Raji (cell line): ENCODE results near the gene SOX18.

Source experiments
- POLR2A ChIP-seq: IDR thresholded peaks from 2 replicates; pipeline ENCODE4 v1.6.1; 2011; ENCODE audit warnings: low read depth, low read length, control low read depth; ENCODE audit not compliant: insufficient read depth

Gene SOX18

GRCh38 chr20:64049060-64049877, at the start of gene SOX18:
SOX18 (minus strand) TSS chr20:64049639; CDS start chr20:64049516, 123 bp downstream.
- TF ChIP-seq POLR2A, result no peak

DNA sequence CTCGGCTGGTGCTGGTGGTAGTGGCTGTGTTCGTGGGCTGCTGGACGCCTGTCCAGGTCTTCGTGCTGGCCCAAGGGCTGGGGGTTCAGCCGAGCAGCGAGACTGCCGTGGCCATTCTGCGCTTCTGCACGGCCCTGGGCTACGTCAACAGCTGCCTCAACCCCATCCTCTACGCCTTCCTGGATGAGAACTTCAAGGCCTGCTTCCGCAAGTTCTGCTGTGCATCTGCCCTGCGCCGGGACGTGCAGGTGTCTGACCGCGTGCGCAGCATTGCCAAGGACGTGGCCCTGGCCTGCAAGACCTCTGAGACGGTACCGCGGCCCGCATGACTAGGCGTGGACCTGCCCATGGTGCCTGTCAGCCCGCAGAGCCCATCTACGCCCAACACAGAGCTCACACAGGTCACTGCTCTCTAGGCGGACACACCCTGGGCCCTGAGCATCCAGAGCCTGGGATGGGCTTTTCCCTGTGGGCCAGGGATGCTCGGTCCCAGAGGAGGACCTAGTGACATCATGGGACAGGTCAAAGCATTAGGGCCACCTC, 49.1 kb upstream of the SOX18 start:
- no peak for TF ChIP-seq POLR2A

- no peak for TF ChIP-seq POLR2A
Observed at GRCh38 chr20:64096535-64096934, 47.1 kb upstream of the SOX18 start.

GRCh38 chr20:64095927-64096326, 46.5 kb upstream of the SOX18 start:
- no peak for TF ChIP-seq POLR2A

- no peak for TF ChIP-seq POLR2A
Observed at GRCh38 chr20:64095455-64095854, 46.0 kb upstream of the SOX18 start.

- no peak for TF ChIP-seq POLR2A
Observed at GRCh38 chr20:64093013-64093503, 43.6 kb upstream of the SOX18 start.

DNA sequence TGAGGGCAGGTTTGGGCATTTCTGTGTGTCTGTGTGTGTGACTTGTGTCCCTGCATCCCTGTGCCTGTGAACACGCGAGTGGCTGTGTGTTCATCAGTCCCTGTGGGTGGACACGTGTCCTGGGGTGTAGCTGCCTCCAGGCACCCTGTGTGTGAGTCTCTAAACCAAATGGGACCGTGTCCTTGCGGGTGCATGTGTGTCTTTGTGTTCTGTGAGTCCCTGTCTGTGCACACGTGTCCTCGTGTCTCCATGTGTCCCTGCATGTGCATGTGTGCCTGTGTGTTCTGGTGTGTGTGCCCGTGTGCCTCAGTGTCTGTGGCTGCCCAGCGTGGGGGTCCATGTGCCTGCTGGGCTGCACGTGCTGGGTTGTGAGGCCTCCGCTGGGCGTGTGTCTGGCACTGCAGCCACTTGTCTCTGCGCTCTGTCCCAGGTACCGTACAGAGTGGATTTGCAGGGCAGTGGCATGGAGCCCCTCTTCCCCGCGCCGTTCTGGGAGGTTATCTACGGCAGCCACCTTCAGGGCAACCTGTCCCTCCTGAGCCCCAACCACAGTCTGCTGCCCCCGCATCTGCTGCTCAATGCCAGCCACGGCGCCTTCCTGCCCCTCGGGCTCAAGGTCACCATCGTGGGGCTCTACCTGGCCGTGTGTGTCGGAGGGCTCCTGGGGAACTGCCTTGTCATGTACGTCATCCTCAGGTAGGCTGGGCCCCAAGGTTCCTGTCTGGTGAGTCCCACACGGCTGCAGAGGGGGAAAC, 43.0 kb upstream of the SOX18 start:
- no peak for TF ChIP-seq POLR2A

DNA sequence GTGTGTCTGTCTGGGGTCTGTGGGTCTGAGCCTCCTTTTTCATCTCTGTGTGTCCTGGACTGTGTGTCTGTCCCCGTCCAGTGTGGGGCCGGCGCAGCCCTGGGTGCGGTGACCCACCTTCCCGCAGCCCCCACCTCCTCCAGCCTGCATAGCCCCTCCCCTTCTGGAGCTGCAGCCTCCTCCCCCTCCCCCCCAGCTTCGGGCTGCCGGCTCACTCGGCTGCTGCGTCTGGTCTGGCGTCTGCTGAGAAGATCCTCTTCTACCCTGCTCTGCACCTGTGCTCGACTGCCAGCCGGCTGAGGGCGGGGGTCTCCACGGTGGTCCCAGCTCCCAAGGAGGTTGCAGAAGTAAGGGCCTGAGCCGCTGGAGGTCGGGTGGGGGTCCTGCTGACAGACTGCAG, 42.3 kb upstream of the SOX18 start:
- TF ChIP-seq POLR2A, result no peak

DNA sequence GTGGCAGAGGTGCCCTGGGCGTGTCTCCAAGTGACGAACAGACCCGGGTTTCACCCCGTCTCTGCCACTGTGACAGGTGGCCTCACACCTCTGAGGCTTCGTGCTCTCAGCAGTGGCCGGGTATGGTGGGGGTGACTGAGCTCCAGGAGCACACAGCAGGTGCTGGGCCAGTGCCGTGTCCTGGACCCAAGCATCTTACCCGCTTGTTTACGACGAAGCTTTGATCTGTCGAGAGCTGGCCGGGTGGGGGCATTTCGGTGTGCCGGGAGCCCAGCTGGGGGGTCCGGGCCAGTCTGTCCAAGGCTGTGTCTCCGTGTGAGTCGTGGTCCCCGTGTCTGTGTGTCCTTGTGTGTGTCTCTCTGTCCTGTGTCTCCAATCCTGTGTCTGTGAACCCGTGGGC, 41.9 kb upstream of the SOX18 start:
- no peak for TF ChIP-seq POLR2A

DNA sequence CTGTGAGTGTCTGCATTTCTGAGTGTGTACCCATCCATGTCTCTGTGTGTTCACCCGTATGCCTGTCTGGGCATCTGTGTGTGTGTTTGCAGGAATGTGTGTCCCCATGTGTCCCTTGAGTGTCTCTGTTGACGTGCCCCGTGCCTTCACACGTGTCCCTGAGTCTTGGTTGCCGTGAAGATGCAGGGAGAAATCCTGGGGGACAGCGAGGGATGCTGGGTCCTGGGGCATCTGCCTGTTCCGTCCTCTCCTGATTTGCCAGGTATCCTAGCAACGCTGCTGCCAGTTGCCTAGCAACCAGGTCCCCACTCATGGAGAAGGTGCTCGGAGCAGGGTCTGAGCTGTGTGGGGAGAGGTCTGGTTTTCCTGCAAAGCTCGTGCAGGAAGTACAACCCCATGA, 40.7 kb upstream of the SOX18 start:
- TF ChIP-seq POLR2A, result no peak

DNA sequence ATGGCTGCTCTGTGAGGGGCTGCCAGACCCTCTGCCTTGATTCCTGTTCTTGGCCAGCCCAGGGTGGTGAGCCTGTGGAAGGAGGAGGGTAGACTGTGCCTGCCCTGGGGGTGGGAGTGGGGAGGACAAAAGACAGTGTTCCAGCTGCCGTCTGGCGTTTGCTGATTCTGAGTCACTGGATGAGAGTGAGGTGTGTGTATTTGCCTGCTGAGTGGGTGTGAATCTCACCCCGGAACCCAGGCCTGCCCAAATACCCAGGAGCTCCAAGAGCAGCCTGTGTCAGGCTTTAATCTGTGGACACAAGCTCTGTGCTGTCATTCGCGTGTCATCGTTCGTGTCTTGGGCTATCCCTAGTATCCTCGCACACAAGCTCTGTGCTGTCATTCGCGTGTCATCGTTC, 37.4 kb upstream of the SOX18 start:
- TF ChIP-seq POLR2A, result no peak

DNA sequence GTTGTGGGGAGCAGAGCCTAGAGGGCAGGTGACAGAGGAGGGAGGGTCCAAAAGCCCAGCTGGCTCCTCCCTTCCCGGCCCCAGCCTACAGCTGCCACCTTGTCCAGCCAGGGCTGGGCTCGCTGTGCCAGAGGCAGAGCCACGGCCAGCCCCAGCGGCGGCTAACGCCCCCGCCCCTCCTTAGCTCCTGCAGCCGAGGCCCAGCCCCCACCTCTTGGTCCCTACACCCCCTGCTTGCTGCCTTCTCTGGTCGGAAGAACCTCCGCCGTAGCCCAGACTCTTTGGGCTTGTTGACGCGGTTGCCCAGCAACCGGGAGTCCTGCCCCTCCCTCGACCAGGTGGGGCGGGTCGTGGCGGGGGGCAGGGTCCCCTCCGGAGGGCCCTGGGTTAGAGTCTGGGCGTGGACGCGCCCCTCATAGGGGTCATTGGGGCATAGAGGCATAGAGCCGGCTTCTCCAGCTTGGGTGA, 35.3 kb upstream of the SOX18 start:
- no peak for TF ChIP-seq POLR2A

DNA sequence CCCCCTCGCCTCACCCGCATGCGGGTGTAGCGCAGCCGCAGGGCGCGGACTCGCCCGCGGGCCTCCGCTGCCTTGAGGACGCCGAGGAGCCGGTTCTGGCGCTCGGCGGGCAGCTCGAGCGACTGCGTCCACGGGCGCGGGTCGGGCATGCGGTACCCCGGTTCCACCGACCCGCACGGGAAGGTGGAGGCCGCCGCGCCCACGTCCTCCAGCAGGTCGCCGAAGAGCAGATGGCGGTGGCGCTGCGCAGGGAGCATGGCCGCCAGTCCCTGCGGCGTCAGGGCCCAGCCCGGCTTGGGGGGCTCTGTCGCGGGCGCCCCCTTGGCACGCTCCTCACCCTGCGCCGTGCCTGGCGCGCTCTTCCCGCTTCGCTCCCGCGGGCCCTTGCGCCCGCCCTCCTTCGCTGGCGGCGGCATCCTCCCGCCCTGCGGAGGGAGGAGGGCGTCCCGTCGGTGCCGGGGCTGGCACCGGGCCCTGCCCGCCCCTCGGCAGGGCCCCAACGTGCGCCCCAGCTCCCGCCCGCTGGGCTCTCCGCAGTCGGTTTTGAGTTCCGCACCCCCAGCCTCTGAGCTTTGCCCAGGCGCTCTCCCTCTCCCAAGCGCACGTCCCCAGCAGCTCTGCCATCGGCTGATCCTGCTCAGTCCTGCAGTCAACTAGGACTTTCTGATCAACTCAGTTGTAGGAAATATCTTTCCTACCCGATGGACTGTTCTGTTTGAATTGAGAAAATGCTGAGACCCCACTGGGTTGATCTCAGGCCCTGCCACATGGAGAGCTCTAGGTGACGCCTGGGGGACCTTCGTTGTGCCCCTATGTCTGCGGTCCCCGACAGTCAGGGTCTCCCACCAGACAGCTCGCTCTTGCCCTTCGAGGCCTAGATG, 34.6 kb upstream of the SOX18 start, which contains the start of gene LKAAEAR1:
Gene LKAAEAR1, minus strand, starts transcription at position 595 of the 881 bp plus-strand sequence. Its CDS starts 179 bp downstream, at position 416.
- no peak for TF ChIP-seq POLR2A

DNA sequence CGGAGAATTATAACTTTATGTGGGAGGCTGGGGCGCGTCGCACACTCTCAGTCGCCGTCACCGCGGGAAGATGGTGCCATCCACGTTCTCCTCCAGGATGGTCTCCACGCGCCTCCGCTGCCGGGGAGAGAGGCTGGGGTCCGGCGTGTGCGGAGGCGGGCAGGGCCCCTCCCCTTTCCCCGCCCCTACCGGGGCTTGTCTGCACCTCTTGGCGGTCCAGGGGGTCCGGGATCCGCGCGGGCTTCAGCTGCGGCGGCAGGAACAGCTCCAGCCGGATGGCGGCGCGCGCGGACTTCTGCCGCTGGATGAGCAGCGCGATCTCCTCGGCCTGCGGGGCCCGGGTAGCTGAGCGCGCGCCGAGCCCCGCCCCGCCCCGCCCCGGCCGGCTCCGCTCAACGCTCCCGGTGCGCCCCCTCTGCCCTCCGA, 34.0 kb upstream of the SOX18 start:
- no peak for TF ChIP-seq POLR2A

GRCh38 chr20:64082820-64083377, 33.5 kb upstream of the SOX18 start:
- TF ChIP-seq POLR2A, result no peak
